GM21786 (cell line): ENCODE measurements around the gene RGS3.
"Not testable (repeated sequence)": the region's sequence is repeated elsewhere in the genome, so short reads cannot be mapped to it uniquely, and the experiment has no call there.

ENCODE experiments used
- ATAC-seq: cut with Tn5 transposase; IDR thresholded peaks from one replicate; pipeline ENCODE4 v1.9.1; 2021; ENCODE audit not compliant: unreplicated experiment

The RGS3 gene

GRCh38 chr9:113543296-113543981, 79.9 kb downstream of the RGS3 start:
- ATAC-seq, result no peak

- ATAC-seq, result no peak
Observed at GRCh38 chr9:113543982-113544303, 80.4 kb downstream of the RGS3 start.

GRCh38 chr9:113545068-113545467, 81.5 kb downstream of the RGS3 start:
- ATAC-seq, result no peak

DNA sequence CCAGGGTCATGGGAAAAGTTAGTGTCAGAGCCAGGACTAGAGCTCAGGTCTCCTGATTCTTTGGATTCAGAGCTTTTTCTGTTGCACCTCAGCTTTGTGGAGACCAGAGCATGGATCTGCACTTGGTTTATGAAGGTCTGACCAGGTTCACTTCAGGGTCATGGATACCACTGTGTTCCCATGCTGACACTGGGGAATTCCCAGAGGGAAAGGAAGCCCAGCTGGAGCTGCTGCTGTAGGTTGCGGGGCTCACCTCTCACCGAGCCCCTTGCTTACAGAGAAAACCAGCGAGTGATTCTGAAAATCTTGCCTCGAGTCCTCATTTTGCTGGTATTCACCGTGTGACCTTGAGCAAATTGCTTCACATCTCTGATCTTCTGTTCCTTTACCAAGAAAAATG, 83.0 kb downstream of the RGS3 start:
- ATAC-seq, result no peak

- ATAC-seq, result no peak
Observed at GRCh38 chr9:113547501-113547900, 84.0 kb downstream of the RGS3 start.

GRCh38 chr9:113548221-113549041, 84.9 kb downstream of the RGS3 start:
- peak; percentile 53 for ATAC-seq

GRCh38 chr9:113549892-113550291, 86.4 kb downstream of the RGS3 start:
- not testable (repeated sequence) for ATAC-seq

GRCh38 chr9:113556877-113557593, 93.5 kb downstream of the RGS3 start:
- no peak for ATAC-seq

- ATAC-seq, result no peak
Observed at GRCh38 chr9:113558632-113559502, 95.3 kb downstream of the RGS3 start.

GRCh38 chr9:113559834-113560800, 96.6 kb downstream of the RGS3 start:
- no peak for ATAC-seq

DNA sequence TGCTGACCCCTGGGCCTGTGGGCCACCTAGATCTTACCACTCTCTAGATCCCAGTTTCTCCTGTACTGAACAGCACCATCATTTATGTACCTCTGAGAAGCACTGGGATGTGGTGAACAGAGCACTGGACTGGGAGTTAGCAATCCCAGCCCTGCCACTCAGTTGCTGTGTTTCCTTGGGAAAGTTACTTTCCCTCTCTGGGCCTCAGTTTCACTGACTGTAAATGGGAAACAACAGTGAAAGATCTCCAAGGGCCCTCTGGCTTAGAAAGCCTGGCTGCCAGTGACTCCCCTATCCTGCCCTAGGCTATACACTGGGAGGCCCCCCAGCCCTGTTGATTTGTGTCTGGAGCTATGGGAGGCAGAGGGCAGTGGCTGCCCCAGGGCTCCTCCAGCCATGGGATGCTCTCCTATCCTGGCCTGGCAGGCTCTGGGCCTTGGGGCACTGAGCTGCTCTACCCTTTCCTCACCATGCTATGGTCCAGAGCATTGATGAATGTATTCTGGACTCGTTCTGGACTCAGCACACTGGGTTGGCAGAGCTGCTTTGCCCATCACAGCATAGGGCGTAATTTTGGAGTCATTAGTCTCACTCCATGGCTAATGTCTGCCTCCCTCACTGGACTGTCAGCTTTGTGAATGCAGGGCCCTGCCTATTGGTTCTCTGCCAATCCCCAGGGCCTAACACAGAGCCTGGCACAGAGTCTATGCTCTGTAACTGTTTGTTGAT, 99.3 kb downstream of the RGS3 start:
- no peak for ATAC-seq

DNA sequence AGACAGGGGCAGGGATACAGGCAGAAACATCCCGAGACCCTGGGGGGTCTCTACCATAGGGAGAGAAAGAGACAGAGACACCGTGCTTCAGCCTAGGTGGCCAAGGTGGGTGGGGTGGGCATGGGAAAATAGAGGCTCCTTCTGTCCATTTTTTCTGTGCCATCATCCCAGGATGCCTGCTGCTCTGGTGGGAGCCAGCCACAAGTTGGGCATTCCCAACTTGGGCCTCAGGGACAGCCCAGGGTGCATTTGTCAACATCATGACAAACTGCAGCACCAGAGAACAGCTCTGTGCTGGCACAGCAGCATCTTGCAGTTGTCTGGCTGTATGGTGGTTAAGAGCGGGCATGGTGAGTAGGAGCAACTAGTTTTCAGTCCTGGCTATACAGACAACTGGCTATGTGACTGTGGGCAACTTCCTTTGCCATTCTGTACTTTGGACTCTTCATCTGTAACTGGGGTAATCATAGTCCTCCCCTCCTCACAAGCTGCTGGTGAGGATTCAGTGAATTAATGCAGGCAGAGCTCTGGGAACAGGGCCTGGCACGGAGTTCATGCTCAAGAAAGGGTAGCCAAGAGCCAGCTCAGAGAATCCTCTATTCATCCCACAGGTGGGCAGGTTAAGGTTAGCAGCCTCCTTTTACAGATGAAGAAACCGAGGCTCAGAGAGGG, 100.4 kb downstream of the RGS3 start:
- no peak for ATAC-seq

- ATAC-seq, result no peak
Observed at GRCh38 chr9:113564498-113565237, 101.1 kb downstream of the RGS3 start.

- ATAC-seq, result no peak
Observed at GRCh38 chr9:113566016-113566711, 102.6 kb downstream of the RGS3 start.

DNA sequence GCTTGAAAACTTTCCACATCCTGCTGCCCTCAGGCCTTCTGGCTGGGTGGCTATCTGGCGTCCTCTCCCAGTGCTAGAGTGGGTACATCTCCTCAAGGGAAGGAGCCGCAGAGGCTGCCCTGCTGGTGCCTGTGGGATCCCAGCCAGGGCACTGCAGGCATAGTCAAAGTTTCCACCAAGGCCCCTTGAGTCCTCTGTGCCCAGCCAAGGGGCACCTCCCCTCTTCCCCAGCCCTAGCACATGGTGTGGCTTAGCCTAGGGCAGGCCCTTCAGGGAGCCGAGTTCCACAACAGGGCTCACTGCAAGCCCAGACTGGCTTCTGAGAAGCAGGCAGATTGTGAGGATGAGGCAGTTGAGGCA, 103.2 kb downstream of the RGS3 start:
- ATAC-seq, result no peak

DNA sequence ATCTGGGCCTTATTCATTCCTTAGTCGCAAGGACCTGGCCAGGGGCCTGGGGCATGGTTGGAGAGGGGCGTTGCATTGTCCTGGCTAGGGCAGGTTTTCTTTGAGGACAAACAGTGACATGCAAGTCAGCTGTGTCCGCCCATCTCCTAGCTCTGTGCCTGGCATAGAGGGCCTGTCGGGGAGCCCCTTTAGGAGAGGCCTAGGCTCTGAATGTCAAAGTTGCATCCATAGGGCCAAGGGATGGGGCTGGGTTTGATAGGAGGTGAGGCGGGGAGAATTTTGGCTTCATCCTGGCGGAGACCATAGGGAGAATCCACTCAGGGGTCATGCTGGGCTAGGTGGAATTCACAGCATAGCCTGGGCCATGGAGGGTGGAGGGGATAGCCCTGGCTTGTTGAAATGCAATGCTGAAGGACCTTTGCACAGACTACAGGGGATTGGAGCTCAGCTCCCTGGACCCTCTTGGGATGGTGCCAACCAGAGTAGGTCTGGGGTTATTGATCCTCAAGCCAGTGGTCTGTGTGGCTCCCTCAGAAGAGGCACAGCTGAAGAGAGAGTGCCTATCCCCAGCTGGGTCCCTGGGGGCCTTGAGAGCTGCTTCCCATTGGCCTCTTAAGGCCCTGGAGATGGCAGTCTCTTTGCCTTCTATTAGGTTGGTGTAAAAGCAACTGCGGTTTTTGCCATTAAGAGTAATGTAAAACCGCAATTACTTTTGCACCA, 104.0 kb downstream of the RGS3 start:
- ATAC-seq, result no peak

- no peak for ATAC-seq
Observed at GRCh38 chr9:113568081-113568435, 104.5 kb downstream of the RGS3 start.
